Upper lobe of left lung (tissue), 6 donors: ENCODE measurements around the gene FANCG. TPM values are rescaled to one million over a fixed set of nuclear protein-coding genes. Genes with fewer than 3 reads are reported as not detected.

Experiments
- ATAC-seq, 2 donors: fragments of 200-7000 bp; cut with Tn5 transposase; one replicate each; pipeline ENCODE4 v1.9.1; 2022; ENCODE audit warnings: mild to moderate bottlenecking in 2 of 2, moderate library complexity in 2 of 2; ENCODE audit not compliant: low FRiP score in 2 of 2
- DNase-seq, 2 donors: peaks; one replicate each; pipeline ENCODE4 v3.0.0-alpha.2; 2019 to 2020
- H3K27ac ChIP-seq, 4 donors: fragments of 200-600 bp; sonication (generic); one replicate each; pipeline ENCODE4 v1.5.1; 2016 to 2019
- H3K27me3 ChIP-seq, 4 donors: fragments of 200-600 bp; sonication (generic); one replicate each; pipeline ENCODE4 v1.5.1; 2017 to 2019
- H3K36me3 ChIP-seq, 4 donors: fragments of 200-600 bp; sonication (generic); one replicate each; pipeline ENCODE4 v1.5.1; 2016 to 2019
- H3K4me1 ChIP-seq, 4 donors: fragments of 200-600 bp; sonication (generic); one replicate each; pipeline ENCODE4 v1.5.1; 2018 to 2019
- H3K4me3 ChIP-seq, 4 donors: fragments of 200-600 bp; sonication (generic); one replicate each; pipeline ENCODE4 v1.5.1; 2017 to 2019; ENCODE audit warnings: mild to moderate bottlenecking in 2 of 4, moderate library complexity in 1 of 4
- H3K9me3 ChIP-seq, 4 donors: fragments of 200-600 bp; sonication (generic); one replicate each; pipeline ENCODE4 v1.5.1; 2018 to 2019
- EP300 ChIP-seq, 4 donors: sonication (generic); formaldehyde crosslinking; IDR thresholded peaks; one replicate each; pipeline ENCODE4 v1.5.1; 2017; ENCODE audit warnings: antibody characterized with exemption in 4 of 4, control low read depth in 2 of 4
- POLR2A ChIP-seq, 4 donors: fragments of 450-650 bp; IDR thresholded peaks; one replicate each; pipeline ENCODE4 v1.5.1; 2016 to 2017; ENCODE audit warnings: antibody characterized with exemption in 4 of 4, mild to moderate bottlenecking in 2 of 4
- POLR2AphosphoS5 ChIP-seq, 2 donors: sonication (generic); formaldehyde crosslinking; IDR thresholded peaks; one replicate each; pipeline ENCODE4 v1.5.1; 2017; ENCODE audit warnings: antibody characterized with exemption in 2 of 2
- WGBS, 2 donors: methylation state at CpG; one replicate each; pipeline ENCODE4 v1.1.5; 2017 to 2018; 5-methylcytosine and 5-hydroxymethylcytosine counted together
- small RNA-seq, 4 donors: library from RNA; depleted of rRNA; stranded (forward); fragments of <200 nt; gene quantifications; one replicate each; pipeline ENCODE3, GENCODE V24; 2016
- total RNA-seq, 6 donors: library from RNA; depleted of rRNA in 4 of 6; stranded (reverse); fragments of >200 nt in 4 of 6; gene quantifications; one replicate each; pipeline versions ENCODE4 v1.1.0 to v1.2.1, GENCODE V29; 2016 to 2021
- TF ChIP-seq, protein P1 (sequence below), 6 experiments: fragments of 450-650 bp in 4 of 6; fragments of 200-600 bp in 2 of 6; sonication (generic) in 2 of 6; IDR thresholded peaks; one replicate each; pipeline ENCODE4 v1.5.1; 2016 to 2019; ENCODE audit warnings: antibody characterized with exemption in 6 of 6
- donor health status: DM: no; HTN: no; CAD: no; lungs with moderate emphysema.
- donor health status: DM: no; HTN: yes; CAD: no; lungs with severe emphysema.

Gene FANCG
- total RNA-seq, 6 donors from 2014 or later, result 4.7 to 61.8 (median 9.1) TPM

DNA sequence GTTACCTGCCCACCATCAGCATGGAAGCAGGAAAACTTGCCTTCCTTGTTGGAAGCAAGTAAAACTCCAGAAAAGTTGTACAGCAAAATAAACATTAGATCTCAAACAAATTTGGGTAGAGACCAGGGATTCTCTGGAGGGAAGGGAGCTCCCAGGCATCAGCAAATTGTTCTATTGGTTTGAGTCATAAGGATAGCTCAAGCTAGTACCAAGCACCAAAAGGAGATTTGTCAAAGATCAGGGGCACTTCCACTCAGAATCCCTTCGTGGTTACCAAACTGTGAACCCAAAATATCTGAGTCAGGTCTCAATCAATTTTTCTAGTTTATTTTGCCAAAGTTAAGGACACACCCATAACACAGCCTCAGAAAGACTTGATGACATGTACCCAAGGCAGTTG, 52.4 kb downstream of the FANCG start:
- Histone ChIP-seq H3K36me3 (peaks cover 0 to 5% (median 0%) of the 10 kb centered on the region in 4 donors), H3K27me3 (no peaks in the 10 kb centered on the region), H3K4me3 (no peak overlapping the region), H3K27ac (no peak overlapping the region), H3K9me3 (no peaks in the 10 kb centered on the region), H3K4me1 (no peaks in the 10 kb centered on the region)
- WGBS, 2 donors, result 60 to 69% methylated on average over 1 of the region's 1 CpG
- TF ChIP-seq EP300 (IDR thresholded peaks at IDR 0.05) (no peak), POLR2AphosphoS5 (IDR thresholded peaks at IDR 0.05) (no peak), POLR2A (IDR thresholded peaks at IDR 0.05) (no peak)
- TF ChIP-seq, protein P1, sequence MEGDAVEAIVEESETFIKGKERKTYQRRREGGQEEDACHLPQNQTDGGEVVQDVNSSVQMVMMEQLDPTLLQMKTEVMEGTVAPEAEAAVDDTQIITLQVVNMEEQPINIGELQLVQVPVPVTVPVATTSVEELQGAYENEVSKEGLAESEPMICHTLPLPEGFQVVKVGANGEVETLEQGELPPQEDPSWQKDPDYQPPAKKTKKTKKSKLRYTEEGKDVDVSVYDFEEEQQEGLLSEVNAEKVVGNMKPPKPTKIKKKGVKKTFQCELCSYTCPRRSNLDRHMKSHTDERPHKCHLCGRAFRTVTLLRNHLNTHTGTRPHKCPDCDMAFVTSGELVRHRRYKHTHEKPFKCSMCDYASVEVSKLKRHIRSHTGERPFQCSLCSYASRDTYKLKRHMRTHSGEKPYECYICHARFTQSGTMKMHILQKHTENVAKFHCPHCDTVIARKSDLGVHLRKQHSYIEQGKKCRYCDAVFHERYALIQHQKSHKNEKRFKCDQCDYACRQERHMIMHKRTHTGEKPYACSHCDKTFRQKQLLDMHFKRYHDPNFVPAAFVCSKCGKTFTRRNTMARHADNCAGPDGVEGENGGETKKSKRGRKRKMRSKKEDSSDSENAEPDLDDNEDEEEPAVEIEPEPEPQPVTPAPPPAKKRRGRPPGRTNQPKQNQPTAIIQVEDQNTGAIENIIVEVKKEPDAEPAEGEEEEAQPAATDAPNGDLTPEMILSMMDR (IDR thresholded peaks at IDR 0.05), result no peak
- ATAC-seq, result no peak
- DNase-seq, result no peak

DNA sequence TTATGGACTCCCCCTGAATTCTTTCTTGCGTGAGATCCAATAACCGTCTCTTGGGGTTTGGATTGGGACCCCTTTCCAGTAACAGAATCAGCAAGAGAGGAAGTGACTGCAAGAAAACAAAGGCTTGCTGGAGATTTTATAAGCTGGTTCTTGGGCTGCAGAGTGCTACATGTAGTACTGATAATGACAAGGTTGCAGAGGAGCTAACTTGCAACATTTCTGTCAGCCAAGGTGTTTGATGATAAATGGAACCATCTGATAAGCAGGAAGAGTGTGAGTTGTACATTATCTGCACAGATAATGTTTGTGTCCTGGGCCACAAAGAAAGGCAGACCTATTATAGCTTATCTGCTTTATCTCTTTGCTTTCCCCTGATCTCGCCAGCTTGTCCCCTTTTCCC, 53.1 kb downstream of the FANCG start:
- no peak for DNase-seq
- H3K36me3 ChIP-seq, result peaks cover 0 to 9% (median 0%) of the 10 kb centered on the region in 4 donors
- no peak for ATAC-seq
- WGBS, 2 donors, result 77 to 87% methylated on average over 3 of the region's 3 CpGs
- H3K27me3 ChIP-seq, result no peaks in the 10 kb centered on the region
- H3K4me3 ChIP-seq, result no peak overlapping the region
- H3K9me3 ChIP-seq, result no peaks in the 10 kb centered on the region
- TF ChIP-seq POLR2AphosphoS5 (IDR thresholded peaks at IDR 0.05) (no peak), EP300 (IDR thresholded peaks at IDR 0.05) (no peak), POLR2A (IDR thresholded peaks at IDR 0.05) (no peak)
- TF ChIP-seq, protein P1 (IDR thresholded peaks at IDR 0.05), result no peak
- H3K27ac ChIP-seq, result no peak overlapping the region
- H3K4me1 ChIP-seq, result no peaks in the 10 kb centered on the region

Small RNAs within 50 kb of the gene (small RNA-seq; reads per million reads assigned to genes)
- gene RN7SL338P, result 0 reads per million in 4 donors

Other genes starting within 250 kb of the FANCG start
- under 1 TPM in 4 of 6 donors, not detected in 2; 0.10 to 0.74 (median 0.49) TPM for gene PHF24, start 121.7 kb downstream of the FANCG start, total RNA-seq
- gene DNAJB5, start 90.2 kb downstream of the FANCG start, total RNA-seq, result 1 to 10 TPM; 4.6 to 7.9 (median 6.0) TPM
- 100 to 1,000 TPM; 170 to 215 (median 189) TPM for gene VCP, start 7.3 kb downstream of the FANCG start, total RNA-seq
- 10 to 100 TPM; 11.5 to 29.0 (median 19.1) TPM for gene PIGO, start 16.6 kb upstream of the FANCG start, total RNA-seq
- 10 to 100 TPM; 17.4 to 72.8 (median 48.0) TPM for gene STOML2, start 23.2 kb upstream of the FANCG start, total RNA-seq
- 10 to 100 TPM; 14.6 to 38.6 (median 29.7) TPM for gene ATOSB, start 35.9 kb upstream of the FANCG start, total RNA-seq
- gene UNC13B, start 82.1 kb upstream of the FANCG start, total RNA-seq, result 100 to 1,000 TPM in 5 of 6 donors, 10 to 100 TPM in 1; 68.3 to 300 (median 151) TPM